Measurements from ENCODE around the gene ZBTB12. TPM values are rescaled to one million over a fixed set of nuclear protein-coding genes. Genes with fewer than 3 reads are reported as not detected.
A peak's percentile ranks its signal among the peaks of the same experiment; 100 is the strongest.

The ZBTB12 gene
- total RNA-seq: 1 to 10 TPM in 2 of 4 donors, under 1 TPM in 2; 0.83 to 2.8 (median 1.0) TPM

DNA sequence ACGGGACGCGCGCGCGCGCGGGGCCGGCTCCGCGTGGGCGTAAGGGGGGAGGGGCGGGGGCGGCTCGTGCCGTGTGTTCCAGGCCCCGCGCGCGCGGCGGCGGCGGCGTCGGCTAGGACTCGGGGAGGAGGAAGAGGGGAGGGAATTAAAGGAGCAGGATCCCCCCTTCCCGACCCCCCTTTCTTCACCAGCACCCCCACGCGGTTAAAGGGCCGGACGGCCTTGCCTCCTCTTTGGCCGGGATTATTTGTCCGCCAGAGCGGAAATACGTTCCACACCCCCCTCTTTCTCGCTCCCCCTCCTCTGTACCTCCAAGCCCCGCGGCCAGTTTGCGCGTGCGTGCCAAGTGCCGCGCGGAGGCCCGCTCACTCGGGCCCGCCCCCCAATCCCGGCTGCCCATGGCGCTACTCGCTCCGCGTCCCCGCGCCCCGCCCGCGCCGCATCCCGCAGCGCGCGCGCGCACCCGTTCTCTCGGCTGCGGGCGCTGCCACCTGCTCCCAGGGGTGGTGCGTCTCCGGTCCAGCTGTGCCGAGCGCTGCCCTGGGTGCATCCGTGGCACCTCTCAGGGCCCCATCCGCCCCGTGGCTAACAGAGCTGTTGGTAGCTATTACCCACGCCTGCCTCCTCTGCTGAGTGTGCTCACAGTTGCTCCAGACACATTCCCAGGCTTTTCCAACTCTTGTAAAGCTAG, at the start of gene ZBTB12:
ZBTB12 (minus strand) TSS at position 134 of the 691 bp plus-strand sequence. CDS start 781 bp downstream, outside the sequence.
- intact Hi-C loops (cut with DNase I): loop anchor here (5.0 kb wide), 1 partner anchor 50 kb away; no protein-coding TSS in a partner anchor

DNA sequence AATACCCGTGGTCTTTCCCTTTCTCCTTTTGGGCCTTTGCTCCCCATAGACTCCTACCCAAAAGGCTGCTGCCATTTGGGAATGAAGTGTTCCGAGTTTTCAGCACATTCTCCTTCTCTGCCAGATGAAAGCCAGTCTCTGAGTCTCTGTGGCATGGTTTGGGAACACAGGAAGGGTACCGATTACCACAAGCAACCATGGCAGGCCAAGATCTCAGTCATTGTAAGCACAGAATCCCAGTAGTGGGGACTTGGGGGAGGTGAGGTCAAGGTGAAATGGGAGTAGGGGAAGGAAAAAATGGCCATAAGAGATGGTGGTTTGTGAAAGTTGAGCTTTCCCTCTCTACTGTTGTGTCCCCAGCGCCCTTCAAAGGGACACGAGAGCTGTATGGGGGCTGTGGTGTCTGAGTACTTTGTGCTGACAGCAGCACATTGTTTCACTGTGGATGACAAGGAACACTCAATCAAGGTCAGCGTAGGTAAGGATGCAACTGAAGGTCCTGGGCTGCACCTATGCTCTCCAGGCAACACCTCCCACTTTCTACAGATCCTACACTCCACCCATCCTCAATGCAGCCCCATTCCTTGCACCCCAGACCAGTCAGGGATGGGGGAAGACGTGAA, 48.2 kb upstream of the ZBTB12 start:
- Histone ChIP-seq H3K4me3 (no peak overlapping the region), H3K27ac (no peak overlapping the region), H3K36me3 (peaks cover 12 to 49% (median 19%) of the 10 kb centered on the region in 3 donors), H3K9me3 (no peaks in the 10 kb centered on the region), H3K4me1 (peaks cover 6 to 23% (median 16%) of the 10 kb centered on the region in 3 donors), H3K27me3 (no peaks in the 10 kb centered on the region)
- intact Hi-C loops (cut with DNase I): loop anchor here (5.0 kb wide), 1 partner anchor 48 kb away; the partner anchor contains the start of gene ZBTB12
- 84 to 87% methylated on average over 6 to 7 of the region's 7 CpGs for WGBS, 2 donors
- DNase-seq: no peak
- TF ChIP-seq, protein P1, sequence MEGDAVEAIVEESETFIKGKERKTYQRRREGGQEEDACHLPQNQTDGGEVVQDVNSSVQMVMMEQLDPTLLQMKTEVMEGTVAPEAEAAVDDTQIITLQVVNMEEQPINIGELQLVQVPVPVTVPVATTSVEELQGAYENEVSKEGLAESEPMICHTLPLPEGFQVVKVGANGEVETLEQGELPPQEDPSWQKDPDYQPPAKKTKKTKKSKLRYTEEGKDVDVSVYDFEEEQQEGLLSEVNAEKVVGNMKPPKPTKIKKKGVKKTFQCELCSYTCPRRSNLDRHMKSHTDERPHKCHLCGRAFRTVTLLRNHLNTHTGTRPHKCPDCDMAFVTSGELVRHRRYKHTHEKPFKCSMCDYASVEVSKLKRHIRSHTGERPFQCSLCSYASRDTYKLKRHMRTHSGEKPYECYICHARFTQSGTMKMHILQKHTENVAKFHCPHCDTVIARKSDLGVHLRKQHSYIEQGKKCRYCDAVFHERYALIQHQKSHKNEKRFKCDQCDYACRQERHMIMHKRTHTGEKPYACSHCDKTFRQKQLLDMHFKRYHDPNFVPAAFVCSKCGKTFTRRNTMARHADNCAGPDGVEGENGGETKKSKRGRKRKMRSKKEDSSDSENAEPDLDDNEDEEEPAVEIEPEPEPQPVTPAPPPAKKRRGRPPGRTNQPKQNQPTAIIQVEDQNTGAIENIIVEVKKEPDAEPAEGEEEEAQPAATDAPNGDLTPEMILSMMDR (IDR thresholded peaks at IDR 0.05): no peak
- TF ChIP-seq POLR2A (IDR thresholded peaks at IDR 0.05): no peak

More for the DNA sequence above, at the start of gene ZBTB12:
- TF ChIP-seq, protein P1 (IDR thresholded peaks at IDR 0.05): peak in 1 of 6 experiments; percentile 16
- peak in 2 of 4 donors; percentile 28 to 61 for TF ChIP-seq POLR2A (IDR thresholded peaks at IDR 0.05)
- peak within 1 kb of the TSS; percentile 77 to 92 (median 88) for H3K27ac ChIP-seq
- H3K4me3 ChIP-seq: peak within 1 kb of the TSS; percentile 51 to 82 (median 70)
- H3K36me3 ChIP-seq: no peaks in the 10 kb centered on the region
- no peak for DNase-seq
- H3K27me3 ChIP-seq: no peaks in the 10 kb centered on the region
- 0% methylated on average over 2 to 34 of the region's 77 CpGs for WGBS, 2 donors
- peaks cover 21 to 55% (median 21%) of the 10 kb centered on the region in 3 donors for H3K4me1 ChIP-seq
- no peaks in the 10 kb centered on the region for H3K9me3 ChIP-seq

DNA sequence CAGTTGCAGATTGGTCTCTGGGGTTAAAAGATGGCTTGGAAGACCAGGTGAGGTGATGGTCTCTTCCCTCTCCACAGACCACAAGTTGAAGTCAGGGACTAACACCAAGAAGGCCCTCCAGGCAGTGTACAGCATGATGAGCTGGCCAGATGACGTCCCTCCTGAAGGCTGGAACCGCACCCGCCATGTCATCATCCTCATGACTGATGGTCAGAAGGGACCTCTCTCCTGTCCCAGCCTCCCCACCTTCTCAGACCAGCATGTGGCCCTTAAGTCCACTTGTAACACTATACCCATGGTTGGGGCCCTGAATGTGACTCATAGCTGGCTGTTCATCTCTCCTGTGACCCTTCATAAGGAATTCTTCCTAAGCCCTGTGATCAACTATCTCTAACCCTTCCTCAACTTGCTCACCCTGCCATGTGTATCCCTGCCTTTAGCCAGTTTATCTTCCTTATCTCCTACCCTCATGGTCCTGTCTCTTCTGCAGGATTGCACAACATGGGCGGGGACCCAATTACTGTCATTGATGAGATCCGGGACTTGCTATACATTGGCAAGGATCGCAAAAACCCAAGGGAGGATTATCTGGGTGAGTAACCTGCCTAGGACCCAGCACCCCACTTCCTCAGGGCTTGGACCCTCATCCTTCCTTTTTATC, 47.0 kb upstream of the ZBTB12 start:
- no peaks in the 10 kb centered on the region for H3K27me3 ChIP-seq
- no peak for DNase-seq
- no peaks in the 10 kb centered on the region for H3K9me3 ChIP-seq
- 59 to 68% methylated on average over 5 to 6 of the region's 6 CpGs for WGBS, 2 donors
- peaks cover 10 to 37% (median 12%) of the 10 kb centered on the region in 3 donors for H3K36me3 ChIP-seq
- TF ChIP-seq POLR2A (IDR thresholded peaks at IDR 0.05): no peak
- TF ChIP-seq, protein P1 (IDR thresholded peaks at IDR 0.05): no peak
- peaks cover 9 to 29% (median 23%) of the 10 kb centered on the region in 3 donors for H3K4me1 ChIP-seq
- no peak overlapping the region for H3K27ac ChIP-seq
- intact Hi-C loops (cut with DNase I): no loop called here
- no peak overlapping the region for H3K4me3 ChIP-seq

DNA sequence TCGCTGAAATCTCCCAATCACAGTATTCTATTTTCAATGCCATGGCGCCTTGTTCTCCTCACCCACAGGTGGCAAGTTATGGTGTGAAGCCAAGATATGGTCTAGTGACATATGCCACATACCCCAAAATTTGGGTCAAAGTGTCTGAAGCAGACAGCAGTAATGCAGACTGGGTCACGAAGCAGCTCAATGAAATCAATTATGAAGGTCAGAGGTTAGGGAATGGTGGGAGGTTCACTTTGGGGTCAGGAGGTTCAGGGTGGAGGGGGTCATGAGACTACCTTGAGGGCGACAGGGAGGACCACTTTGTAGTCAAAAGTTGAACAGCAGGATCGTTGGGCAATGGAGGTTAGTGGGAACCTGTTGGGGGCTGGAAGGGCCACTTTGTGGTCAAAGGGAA, 46.4 kb upstream of the ZBTB12 start:
- WGBS, 2 donors: 71 to 97% methylated on average over 4 of the region's 5 CpGs

More for the DNA sequence above, 46.4 kb upstream of the ZBTB12 start:
- H3K36me3 ChIP-seq: peaks cover 5 to 32% (median 6%) of the 10 kb centered on the region in 3 donors
- H3K4me1 ChIP-seq: peaks cover 9 to 29% (median 23%) of the 10 kb centered on the region in 3 donors
- DNase-seq: no peak
- TF ChIP-seq, protein P1 (IDR thresholded peaks at IDR 0.05): no peak
- TF ChIP-seq POLR2A (IDR thresholded peaks at IDR 0.05): no peak
- no peaks in the 10 kb centered on the region for H3K9me3 ChIP-seq
- peaks cover 0 to under 1% (median 0%) of the 10 kb centered on the region in 4 donors for H3K27me3 ChIP-seq
- intact Hi-C loops (cut with DNase I): no loop called here
- no peak overlapping the region for H3K27ac ChIP-seq
- H3K4me3 ChIP-seq: no peak overlapping the region

Measured in esophagus squamous epithelium (tissue), 5 donors.